Heart right ventricle (tissue), 16 donors: ENCODE measurements around the gene MTARC2. TPM values are rescaled to one million over a fixed set of nuclear protein-coding genes. Genes with fewer than 3 reads are reported as not detected.
"Not testable (repeated sequence)": the region's sequence is repeated elsewhere in the genome, so short reads cannot be mapped to it uniquely, and the experiment has no call there.

ENCODE experiments used
- ATAC-seq, 8 donors: fragments of 200-7000 bp; cut with Tn5 transposase; one replicate each; pipeline ENCODE4 v1.9.1; 2020; ENCODE audit warnings: mild to moderate bottlenecking in 8 of 8, moderate library complexity in 8 of 8, moderate number of reproducible peaks in 1 of 8
- DNase-seq, 2 donors: peaks; one replicate each; pipeline ENCODE4 v3.0.0-alpha.2; 2020
- H3K27ac ChIP-seq, 10 donors: fragments of 200-600 bp; sonication (generic) in 2 of 10; one replicate each; pipeline versions ENCODE4 v1.5.0 to v1.8.0; 2020 to 2022; ENCODE audit warnings: mild to moderate bottlenecking in 3 of 10
- H3K27me3 ChIP-seq, 7 donors: fragments of 200-600 bp; one replicate each; pipeline ENCODE4 v1.8.0; 2021 to 2022; ENCODE audit warnings: mild to moderate bottlenecking in 2 of 7
- H3K36me3 ChIP-seq, 9 donors: fragments of 200-600 bp; sonication (generic) in 1 of 9; one replicate each; pipeline versions ENCODE4 v1.5.0 to v1.8.0; 2020 to 2022; ENCODE audit warnings: mild to moderate bottlenecking in 2 of 9
- H3K4me1 ChIP-seq, 9 donors: fragments of 200-600 bp; sonication (generic) in 1 of 9; one replicate each; pipeline versions ENCODE4 v1.5.0 to v1.8.0; 2020 to 2022; ENCODE audit warnings: mild to moderate bottlenecking in 4 of 9
- H3K4me3 ChIP-seq, 10 donors: fragments of 200-600 bp; sonication (generic) in 2 of 10; one replicate each; pipeline versions ENCODE4 v1.5.0 to v1.8.0; 2020 to 2022; ENCODE audit warnings: mild to moderate bottlenecking in 7 of 10, moderate library complexity in 2 of 10
- H3K9me3 ChIP-seq, 11 donors: fragments of 200-600 bp in 10 of 11; sonication (generic) in 2 of 11; one replicate each; pipeline versions ENCODE4 v1.5.0 to v1.8.0; 2013 to 2022; ENCODE audit warnings: mild to moderate bottlenecking in 2 of 11, control low read depth in 1 of 11, moderate library complexity in 1 of 11
- WGBS, 2 donors: extraction: QIAGEN DNeasy Blood & Tissue Kit; methylation state at CpG; one replicate each; pipeline ENCODE4 v1.1.7; 2013; ENCODE audit warnings: inconsistent platforms in 1 of 2; 5-methylcytosine and 5-hydroxymethylcytosine counted together
- intact Hi-C, 10 donors: fragments of 100-400 bp; cut with DNase I; formaldehyde crosslinking; loops; one replicate each; pipeline versions ENCODE4 v1.11.1 to v1.14.2; 2022
- polyA plus RNA-seq, 2 donors: library from polyadenylated mRNA; stranded (reverse); fragments of 200-250 nt; gene quantifications; one replicate each; pipeline ENCODE4 v1.2.3, GENCODE V29; 2013
- total RNA-seq, 10 donors: library from RNA; stranded (reverse); fragmentation: NEBNext Ultra II Directional in 3 of 10; extraction: Animal tissue kit (Norgen Biotek cat#: 25700) in 3 of 10; gene quantifications; one replicate each; pipeline versions ENCODE4 v1.2.1 to v1.2.4, GENCODE V29; 2021 to 2023
- TF ChIP-seq, protein P1 (sequence below), 9 donors: fragments of 200-600 bp; sonication (generic) in 2 of 9; IDR thresholded peaks; one replicate each; pipeline versions ENCODE4 v1.5.0 to v1.8.0; 2021 to 2022; ENCODE audit warnings: antibody characterized with exemption in 9 of 9, mild to moderate bottlenecking in 5 of 9, moderate library complexity in 1 of 9
- donor health status: Arrhythmogenic right ventricular cardiomyopathy.
- donor health status: ischemic (EF 13 %, LVEDD 7.1; RV severe dilation, severe dysfunction).
- donor health status: healthy with polysubstance abuse.
- donor health status: DM: no; HTN: yes; CAD: no.
- donor health status: DM: no; HTN: no; CAD: no.
- donor health status: ischemic (EF 25% LVEDD 6.9; RV normal size, moderate dysfunction).
- donor health status: ischemic (EF 25% LVEDD 5.7; RV mildly dilated, moderate dysfunction).
- donor health status: healthy.
- donor health status: DM: yes; HTN: yes; CAD: no.
- donor health status: Ischemic cardiomyopathy.
- donor health status: ischemic (EF 35%, LVEDD 5.7; RV mildly dilated, moderate dysfunction).
- donor health status: nonischemic (EF 11% LVEDD 7.7; RV severe dilation, severe dysfunction).
- donor health status: DM: yes; HTN: yes; CAD: no.
- donor health status: PGD.
- donor health status: ischemic (EF 29% LVEDD 5.4; RV normal size, mild dysfunction).
- donor health status: nonischemic (EF 23%, LVEDD 6.1; RV moderate dilation, normal function).

The MTARC2 gene
- total and polyA plus RNA-seq, 12 donors = 13.0 to 32.3 (median 26.6) TPM

DNA sequence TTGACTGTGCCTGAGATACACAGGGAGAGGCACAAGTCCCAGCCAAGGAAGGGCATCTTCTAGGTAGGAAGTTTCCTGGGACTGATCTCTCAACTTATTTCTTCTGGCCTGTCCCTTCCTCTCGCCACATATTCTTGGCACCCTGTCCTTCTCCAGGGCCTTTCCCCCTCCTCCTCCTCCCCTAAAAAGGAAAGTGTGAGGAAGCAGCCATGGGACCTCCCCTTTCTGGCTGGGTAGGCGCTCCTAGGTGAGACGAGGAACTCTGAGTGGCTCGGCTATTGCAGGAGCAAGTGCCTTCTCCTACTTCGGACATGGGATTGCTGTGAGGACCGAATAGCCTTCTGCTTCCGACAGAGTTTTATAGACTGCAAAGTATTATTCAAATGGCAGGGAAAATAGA is 15.5 kb upstream of the MTARC2 start:
- peak in 1 of 2 donors; percentile 35 for DNase-seq
- peak; percentile 64 to 88 (median 78) for ATAC-seq
- H3K36me3 ChIP-seq = no peaks in the 10 kb centered on the region
- intact Hi-C loops = loop anchor here (1.0 to 10.0 kb wide), 8 partner anchors 40 to 458 kb away; partner anchors contain the start of genes C1orf115 (in 9 of the 10) and RAB3GAP2 (in 1 of the 10)
- WGBS, 2 donors = 34 to 57% methylated on average over 7 of the region's 7 CpGs
- H3K27me3 ChIP-seq = no peaks in the 10 kb centered on the region
- peaks cover 0 to 25% (median 18%) of the 10 kb centered on the region in 9 donors for H3K4me1 ChIP-seq
- H3K9me3 ChIP-seq = no peaks in the 10 kb centered on the region
- TF ChIP-seq, protein P1, sequence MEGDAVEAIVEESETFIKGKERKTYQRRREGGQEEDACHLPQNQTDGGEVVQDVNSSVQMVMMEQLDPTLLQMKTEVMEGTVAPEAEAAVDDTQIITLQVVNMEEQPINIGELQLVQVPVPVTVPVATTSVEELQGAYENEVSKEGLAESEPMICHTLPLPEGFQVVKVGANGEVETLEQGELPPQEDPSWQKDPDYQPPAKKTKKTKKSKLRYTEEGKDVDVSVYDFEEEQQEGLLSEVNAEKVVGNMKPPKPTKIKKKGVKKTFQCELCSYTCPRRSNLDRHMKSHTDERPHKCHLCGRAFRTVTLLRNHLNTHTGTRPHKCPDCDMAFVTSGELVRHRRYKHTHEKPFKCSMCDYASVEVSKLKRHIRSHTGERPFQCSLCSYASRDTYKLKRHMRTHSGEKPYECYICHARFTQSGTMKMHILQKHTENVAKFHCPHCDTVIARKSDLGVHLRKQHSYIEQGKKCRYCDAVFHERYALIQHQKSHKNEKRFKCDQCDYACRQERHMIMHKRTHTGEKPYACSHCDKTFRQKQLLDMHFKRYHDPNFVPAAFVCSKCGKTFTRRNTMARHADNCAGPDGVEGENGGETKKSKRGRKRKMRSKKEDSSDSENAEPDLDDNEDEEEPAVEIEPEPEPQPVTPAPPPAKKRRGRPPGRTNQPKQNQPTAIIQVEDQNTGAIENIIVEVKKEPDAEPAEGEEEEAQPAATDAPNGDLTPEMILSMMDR (IDR thresholded peaks at IDR 0.05) = no peak
- peak overlapping the region in 9 of 10 donors; percentile 2 to 44 (median 35) for H3K4me3 ChIP-seq
- H3K27ac ChIP-seq = peak overlapping the region; percentile 7 to 93 (median 78)

GRCh38 chr1:220733086-220733601 is 15.0 kb upstream of the MTARC2 start:
- DNase-seq (peak; percentile 74 to 92), ATAC-seq (peak; percentile 93 to 98 (median 96))
- Histone ChIP-seq H3K9me3 (no peaks in the 10 kb centered on the region), H3K4me3 (peak overlapping the region in 9 of 10 donors; percentile 2 to 44 (median 35)), H3K27ac (peak overlapping the region; percentile 7 to 93 (median 78)), H3K36me3 (no peaks in the 10 kb centered on the region), H3K27me3 (no peaks in the 10 kb centered on the region), H3K4me1 (peaks cover 0 to 25% (median 18%) of the 10 kb centered on the region in 9 donors)
- TF ChIP-seq, protein P1 (IDR thresholded peaks at IDR 0.05) = peak; percentile 81 to 94 (median 90)
- WGBS, 2 donors = 1 to 2% methylated on average over 15 of the region's 15 CpGs
- intact Hi-C loops = loop anchor here (1.0 to 10.0 kb wide), 8 partner anchors 41 to 458 kb away; partner anchors contain the start of genes C1orf115 (in 8 of the 10) and RAB3GAP2 (in 1 of the 10)

- ATAC-seq (no peak), DNase-seq (no peak)
- Histone ChIP-seq H3K9me3 (no peaks in the 10 kb centered on the region), H3K4me1 (peaks cover 0 to 25% (median 18%) of the 10 kb centered on the region in 9 donors), H3K36me3 (no peaks in the 10 kb centered on the region), H3K27me3 (no peaks in the 10 kb centered on the region), H3K27ac (no peak overlapping the region), H3K4me3 (no peak overlapping the region)
- WGBS, 2 donors = 91 to 92% methylated on average over 11 of the region's 11 CpGs
- intact Hi-C loops = loop anchor here in 4 of 10 donors (5.0 to 10.0 kb wide), 3 partner anchors 42 to 460 kb away; partner anchors contain the start of genes C1orf115 (in 2 of the 4) and RAB3GAP2 (in 1 of the 4)
- TF ChIP-seq, protein P1 (IDR thresholded peaks at IDR 0.05) = no peak
Measured at GRCh38 chr1:220734571-220735326, 13.4 kb upstream of the MTARC2 start.

- not testable (repeated sequence) for H3K9me3 ChIP-seq, H3K4me3 ChIP-seq, H3K36me3 ChIP-seq, DNase-seq, ATAC-seq, H3K27ac ChIP-seq, H3K27me3 ChIP-seq
- intact Hi-C loops = loop anchor here in 1 of 10 donors (10.0 kb wide), 1 partner anchor 461 kb away; the partner anchor contains the start of gene RAB3GAP2
- 97 to 99% methylated on average over 7 of the region's 7 CpGs for WGBS, 2 donors
- peaks cover 0 to 25% (median 18%) of the 10 kb centered on the region in 9 donors for H3K4me1 ChIP-seq
Measured at GRCh38 chr1:220736283-220736682, 11.8 kb upstream of the MTARC2 start.
